Activated T-cell treated with anti-CD3 and anti-CD28 coated beads, Interleukin-2, amount 50 U/mL, for 1 hour (primary cell): Measurements from ENCODE around the gene GJB5.

Experiments used
- DNase-seq: peaks from one replicate; pipeline ENCODE4 v3.0.0-alpha.2; 2020

The GJB5 gene

GRCh38 chr1:34777519-34778321 lies 22.9 kb downstream of the GJB5 start:
- no peak for DNase-seq

GRCh38 chr1:34778381-34778780 lies 23.5 kb downstream of the GJB5 start:
- DNase-seq, result no peak

- DNase-seq, result no peak
Observed at GRCh38 chr1:34779005-34779404, 24.2 kb downstream of the GJB5 start.

- DNase-seq, result no peak
Observed at GRCh38 chr1:34779526-34779925, 24.7 kb downstream of the GJB5 start.

- DNase-seq, result no peak
Observed at GRCh38 chr1:34779962-34780361, 25.1 kb downstream of the GJB5 start.

- no peak for DNase-seq
Observed at GRCh38 chr1:34780528-34780927, 25.7 kb downstream of the GJB5 start.

- DNase-seq, result no peak
Observed at GRCh38 chr1:34781071-34781843, 26.4 kb downstream of the GJB5 start, which contains the start of gene GJB3. TSS of gene GJB3 (plus strand) at chr1:34781214. CDS start at chr1:34784763, 3,549 bp downstream.

- DNase-seq, result no peak
Observed at GRCh38 chr1:34781844-34782391, 27.1 kb downstream of the GJB5 start.

GRCh38 chr1:34784751-34785221 lies 29.9 kb downstream of the GJB5 start:
- DNase-seq, result no peak

GRCh38 chr1:34785231-34785874 lies 30.5 kb downstream of the GJB5 start:
- DNase-seq, result no peak

GRCh38 chr1:34785875-34786470 lies 31.1 kb downstream of the GJB5 start:
- DNase-seq, result no peak

GRCh38 chr1:34786521-34787325 lies 31.9 kb downstream of the GJB5 start:
- DNase-seq, result peak; percentile 60

- DNase-seq, result no peak
Observed at GRCh38 chr1:34787461-34788420, 32.9 kb downstream of the GJB5 start.

- DNase-seq, result no peak
Observed at GRCh38 chr1:34790985-34791384, 36.1 kb downstream of the GJB5 start.

- no peak for DNase-seq
Observed at GRCh38 chr1:34792424-34792823, 37.6 kb downstream of the GJB5 start.

GRCh38 chr1:34792868-34793727 lies 38.3 kb downstream of the GJB5 start, which contains the start of gene GJA4:
TSS of gene GJA4 (plus strand) at chr1:34792999. CDS start at chr1:34794214, 1,215 bp downstream.
- no peak for DNase-seq

- no peak for DNase-seq
Observed at GRCh38 chr1:34794001-34794789, 39.3 kb downstream of the GJB5 start.

GRCh38 chr1:34794790-34795180 lies 39.9 kb downstream of the GJB5 start:
- DNase-seq, result no peak

GRCh38 chr1:34795916-34796315 lies 41.1 kb downstream of the GJB5 start:
- DNase-seq, result no peak
